CD4-positive, alpha-beta T cell treated with Interleukin-17A for 1 hour (primary cell): Measurements from ENCODE around the gene ARL5C.

Source experiments
- DNase-seq: peaks from one replicate; pipeline ENCODE4 v3.0.0-alpha.2; 2020

Gene ARL5C, protein sequence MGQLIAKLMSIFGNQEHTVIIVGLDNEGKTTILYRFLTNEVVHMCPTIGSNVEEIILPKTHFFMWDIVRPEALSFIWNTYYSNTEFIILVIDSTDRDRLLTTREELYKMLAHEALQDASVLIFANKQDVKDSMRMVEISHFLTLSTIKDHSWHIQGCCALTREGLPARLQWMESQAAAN

DNA sequence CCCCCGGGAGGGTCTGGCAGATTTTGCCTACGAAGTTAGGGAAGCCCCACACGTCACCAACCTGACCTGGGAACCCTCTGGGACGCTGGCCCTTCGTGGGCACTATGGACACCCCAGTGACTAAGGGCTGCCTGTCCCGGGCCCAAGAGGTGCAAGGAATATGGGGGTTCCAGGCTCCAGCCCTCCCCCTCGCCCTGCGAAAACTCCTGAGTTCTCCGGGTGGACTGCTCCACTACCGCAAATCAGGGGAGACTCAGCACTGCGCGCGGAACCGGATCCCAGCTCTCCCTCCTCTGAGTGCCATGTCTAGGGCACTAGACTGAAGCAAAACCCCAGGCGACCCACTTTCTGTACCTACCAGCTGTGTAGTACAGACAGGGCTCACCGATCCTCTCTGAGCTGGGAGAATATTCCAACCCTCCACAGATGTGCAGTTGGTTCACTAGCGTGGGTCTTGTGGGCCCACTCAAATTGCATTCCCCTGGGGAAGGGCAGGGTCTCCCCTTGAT lies at the start of gene ARL5C:
TSS of gene ARL5C (minus strand) at position 321 of the 509 bp plus-strand sequence. CDS start 401 bp downstream, outside the sequence.
- DNase-seq, result no peak

DNA sequence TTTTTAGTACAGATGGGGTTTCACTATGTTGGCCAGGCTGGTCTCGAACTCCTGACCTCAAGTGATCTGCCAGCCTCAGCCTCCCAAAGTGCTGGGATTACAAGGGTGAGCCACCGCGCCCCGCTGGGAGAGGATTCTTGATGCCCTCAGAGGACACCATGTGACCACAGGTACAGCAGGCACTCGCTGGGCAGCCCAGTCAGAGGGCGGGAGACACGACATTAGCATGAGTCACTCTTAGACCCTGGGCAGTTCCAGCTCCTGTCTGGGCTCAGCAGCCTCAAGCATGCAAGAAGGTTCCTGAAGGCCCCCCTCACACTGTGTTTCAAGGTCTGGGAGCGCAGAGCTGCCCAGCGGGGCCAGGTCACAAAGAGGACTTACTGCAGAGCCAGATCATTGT lies 47.9 kb upstream of the ARL5C start:
- DNase-seq, result no peak

DNA sequence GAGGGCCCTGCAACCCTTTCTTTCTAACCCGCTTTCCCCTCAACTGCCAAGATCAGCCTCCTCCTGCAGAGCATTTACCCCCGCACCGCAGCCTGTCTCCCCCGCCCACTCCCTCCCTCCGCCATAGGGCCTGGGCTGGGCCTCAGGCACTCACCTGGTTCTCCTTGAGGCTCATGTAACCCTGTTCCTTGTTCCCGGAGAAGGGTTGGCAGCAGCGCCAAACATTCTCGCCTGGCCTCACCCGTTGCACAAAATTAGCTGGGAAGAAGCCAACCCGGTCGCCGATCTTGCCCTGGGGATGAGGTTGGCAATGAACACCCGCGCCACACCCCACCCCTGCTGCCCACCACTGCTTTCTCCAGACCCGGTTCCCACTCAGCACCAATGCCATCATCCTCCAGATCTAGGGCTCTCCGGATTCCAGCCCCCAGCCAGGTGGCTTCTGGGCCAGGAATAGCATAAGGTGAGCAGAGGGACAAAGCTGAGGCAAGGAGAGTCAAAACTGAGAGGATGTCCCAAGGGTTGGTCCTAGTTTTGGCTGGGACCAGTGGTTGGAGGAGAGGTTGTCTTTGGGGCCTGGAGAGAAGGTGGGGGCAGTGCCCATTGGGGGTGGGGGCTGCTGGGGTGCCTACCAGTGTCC lies 47.0 kb upstream of the ARL5C start:
- no peak for DNase-seq

DNA sequence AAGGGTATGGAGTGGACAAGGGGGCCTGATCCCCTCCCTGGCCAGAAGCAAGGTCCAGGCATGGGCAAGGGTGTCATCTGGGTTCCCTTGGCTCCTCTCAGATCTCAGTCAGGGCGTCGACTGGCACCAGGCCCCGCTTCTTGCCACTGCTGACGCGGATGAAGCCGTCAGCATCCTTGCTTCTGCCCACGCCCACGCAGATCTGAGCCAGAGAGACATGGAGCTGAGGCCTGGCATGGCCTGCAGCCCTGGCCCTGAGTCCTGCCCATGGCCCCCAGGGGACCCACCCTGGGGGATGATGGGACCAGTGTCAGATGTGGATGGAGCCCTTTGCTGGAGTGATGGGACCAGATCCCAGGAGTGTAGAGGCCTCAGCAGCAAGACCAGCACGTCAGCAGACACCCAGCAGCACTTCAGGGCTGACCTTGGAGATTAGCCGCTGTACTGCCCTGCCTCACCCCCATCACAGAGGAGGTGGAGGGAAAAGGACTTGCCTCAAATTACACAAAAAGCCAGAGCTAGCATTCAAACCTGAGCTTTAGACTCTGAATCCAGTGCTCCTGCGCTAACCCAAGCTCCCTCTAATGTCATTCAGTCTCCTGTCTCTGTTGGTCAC lies 46.3 kb upstream of the ARL5C start:
- no peak for DNase-seq

DNA sequence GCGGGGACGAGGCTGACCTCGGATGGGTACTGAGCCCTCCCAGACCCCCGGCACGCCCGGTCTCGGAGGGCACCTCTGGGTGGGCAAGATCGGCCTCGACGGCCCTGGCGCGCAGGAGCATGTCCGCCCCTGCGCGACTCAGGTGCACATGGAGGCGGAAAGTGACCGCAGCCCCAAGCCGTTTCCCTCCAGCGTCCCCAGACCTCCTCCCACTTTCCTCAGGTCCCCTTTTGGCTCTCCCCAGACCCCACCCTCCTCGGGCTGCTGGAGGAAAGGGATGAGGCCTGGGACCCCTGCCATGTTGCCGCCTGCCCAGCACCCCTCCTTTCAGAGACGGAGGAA lies 44.1 kb upstream of the ARL5C start:
- no peak for DNase-seq

DNA sequence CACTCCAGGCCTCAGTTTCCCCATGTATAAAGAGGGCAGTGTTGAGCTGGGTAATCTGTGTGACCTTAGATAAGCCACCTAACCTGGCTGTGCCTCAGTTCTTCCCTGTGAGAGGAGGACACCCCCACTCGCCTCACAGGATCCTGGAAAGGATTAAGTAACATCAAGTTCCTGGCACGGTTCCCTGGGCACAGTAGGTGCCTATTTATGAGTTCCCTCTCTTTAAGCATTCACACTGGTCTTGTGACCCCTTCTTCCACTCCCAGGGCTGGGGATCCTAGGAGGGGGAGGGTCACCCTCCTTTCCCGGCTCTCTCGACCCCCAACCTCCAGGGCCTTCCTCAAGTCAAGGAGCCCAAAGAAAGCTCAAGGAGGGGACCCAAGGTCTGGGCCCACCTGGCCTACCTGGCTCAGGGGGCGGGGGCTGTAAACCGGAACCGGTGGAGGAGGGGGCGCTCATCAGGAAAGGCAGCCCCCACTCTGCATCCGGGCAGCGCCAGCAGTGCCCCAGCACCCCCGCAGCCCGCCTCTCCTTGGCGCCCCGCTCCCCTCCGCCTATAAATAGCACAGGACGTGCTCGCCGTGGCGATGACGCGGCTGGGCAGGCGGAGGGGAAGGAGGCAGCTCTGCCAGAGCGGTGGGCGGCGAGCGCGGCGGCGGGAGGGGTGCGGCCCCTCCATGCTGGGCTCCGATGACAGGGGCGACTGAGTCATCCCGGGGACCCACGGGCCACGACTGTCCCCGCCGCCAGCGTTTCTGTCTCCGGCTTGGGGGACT lies 43.5 kb upstream of the ARL5C start:
- DNase-seq, result peak; percentile 74

DNA sequence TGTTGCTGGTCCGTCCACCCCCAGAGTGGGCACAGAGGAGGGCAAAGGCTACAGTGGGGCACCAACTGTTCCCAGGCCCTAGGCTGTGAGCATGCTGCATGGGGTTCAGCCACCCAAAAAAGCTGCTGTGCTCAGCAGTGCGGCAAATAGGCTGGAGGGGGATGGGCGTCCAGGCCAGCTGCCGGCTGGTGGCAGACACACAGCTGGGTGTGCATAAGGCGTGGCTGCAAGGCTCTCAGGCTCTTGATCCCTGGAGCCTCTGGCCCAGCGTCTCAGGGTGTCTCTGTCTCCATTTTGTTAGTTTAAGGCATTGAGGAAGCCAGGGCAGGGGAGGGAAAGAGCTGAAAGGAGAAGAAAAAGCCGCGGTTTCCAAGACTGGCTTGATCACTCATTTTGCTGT lies 42.9 kb upstream of the ARL5C start:
- DNase-seq, result no peak

DNA sequence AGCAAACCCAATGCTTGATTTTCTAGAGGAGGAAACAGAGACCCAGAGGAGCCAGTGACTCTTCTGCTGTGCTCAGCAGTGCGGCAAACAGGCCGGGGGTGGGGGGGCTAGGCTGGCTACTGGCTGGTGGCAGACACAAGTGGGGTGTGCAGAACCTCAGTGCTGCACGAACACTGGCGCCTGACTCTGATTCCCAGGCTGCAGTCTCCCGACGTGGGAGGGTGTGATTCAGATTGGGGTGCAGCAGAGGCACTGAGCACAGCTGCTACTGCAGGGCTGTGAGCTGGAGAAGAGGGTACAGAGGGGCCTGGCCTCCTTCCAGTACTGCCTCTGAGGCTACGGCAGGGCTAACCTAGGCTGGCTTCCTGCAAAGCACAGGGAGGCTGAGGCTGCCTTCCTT lies 42.2 kb upstream of the ARL5C start:
- no peak for DNase-seq

DNA sequence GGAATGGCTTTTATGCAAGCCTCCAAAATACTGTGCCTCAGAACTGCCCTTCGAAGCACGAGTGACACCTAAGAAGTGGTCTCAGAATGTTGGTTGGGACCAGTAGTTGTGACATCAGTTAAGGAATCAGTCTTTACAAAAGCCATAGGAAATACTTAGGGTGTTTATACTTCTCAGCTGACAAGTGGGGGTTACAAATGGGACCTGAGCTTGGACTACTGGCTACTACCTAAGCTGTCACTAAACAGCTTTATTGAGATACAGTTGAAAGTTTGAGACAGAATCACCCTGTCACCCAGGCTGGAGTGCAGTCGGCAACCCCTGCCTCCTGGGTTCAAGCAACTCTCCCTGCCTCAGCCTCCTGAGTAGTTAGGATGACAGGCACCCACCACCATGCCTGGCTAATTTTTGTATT lies 39.2 kb upstream of the ARL5C start:
- no peak for DNase-seq

DNA sequence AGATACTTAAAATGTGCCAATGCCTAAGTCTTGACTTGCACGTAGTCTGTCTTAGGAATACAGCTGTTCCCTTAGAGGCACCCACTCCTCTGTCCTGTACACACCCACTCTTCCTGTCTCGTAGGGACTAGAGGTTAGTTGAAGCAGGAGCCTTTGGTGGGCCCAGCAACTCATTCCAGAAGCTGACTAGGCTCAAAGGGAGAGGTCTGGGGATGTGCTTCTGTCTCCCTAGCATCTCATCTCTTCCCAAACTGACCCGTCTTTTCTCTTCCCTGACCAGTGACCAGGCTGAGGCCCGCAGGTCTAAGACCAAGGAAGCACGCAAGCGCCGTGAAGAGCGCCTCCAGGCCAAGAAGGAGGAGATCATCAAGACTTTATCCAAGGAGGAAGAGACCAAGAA lies 38.3 kb upstream of the ARL5C start:
- DNase-seq, result no peak

DNA sequence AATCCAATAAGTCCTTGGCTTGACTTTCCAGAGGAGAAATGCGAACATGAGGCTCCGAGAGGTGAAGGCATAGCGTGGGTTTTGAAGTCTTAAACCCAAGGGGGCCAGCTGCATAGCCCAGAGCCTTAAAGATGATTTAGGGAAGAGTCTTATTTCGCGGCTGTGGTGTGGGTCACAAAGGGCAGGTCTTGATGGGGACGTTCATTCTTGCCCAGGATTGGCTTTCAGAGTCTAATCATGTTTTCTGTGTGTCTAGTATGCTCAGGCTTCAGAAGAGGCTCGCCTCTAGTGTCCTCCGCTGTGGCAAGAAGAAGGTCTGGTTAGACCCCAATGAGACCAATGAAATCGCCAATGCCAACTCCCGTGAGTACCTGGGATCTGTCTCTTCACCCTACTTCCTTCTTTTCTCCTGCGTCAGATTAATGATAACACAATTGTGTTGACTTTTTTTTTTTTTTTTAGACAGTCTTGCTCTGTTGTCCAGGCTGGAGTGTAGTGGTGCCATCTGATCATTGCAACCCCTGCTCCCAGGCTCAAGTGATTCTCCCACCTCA lies 35.1 kb upstream of the ARL5C start:
- DNase-seq, result no peak

DNA sequence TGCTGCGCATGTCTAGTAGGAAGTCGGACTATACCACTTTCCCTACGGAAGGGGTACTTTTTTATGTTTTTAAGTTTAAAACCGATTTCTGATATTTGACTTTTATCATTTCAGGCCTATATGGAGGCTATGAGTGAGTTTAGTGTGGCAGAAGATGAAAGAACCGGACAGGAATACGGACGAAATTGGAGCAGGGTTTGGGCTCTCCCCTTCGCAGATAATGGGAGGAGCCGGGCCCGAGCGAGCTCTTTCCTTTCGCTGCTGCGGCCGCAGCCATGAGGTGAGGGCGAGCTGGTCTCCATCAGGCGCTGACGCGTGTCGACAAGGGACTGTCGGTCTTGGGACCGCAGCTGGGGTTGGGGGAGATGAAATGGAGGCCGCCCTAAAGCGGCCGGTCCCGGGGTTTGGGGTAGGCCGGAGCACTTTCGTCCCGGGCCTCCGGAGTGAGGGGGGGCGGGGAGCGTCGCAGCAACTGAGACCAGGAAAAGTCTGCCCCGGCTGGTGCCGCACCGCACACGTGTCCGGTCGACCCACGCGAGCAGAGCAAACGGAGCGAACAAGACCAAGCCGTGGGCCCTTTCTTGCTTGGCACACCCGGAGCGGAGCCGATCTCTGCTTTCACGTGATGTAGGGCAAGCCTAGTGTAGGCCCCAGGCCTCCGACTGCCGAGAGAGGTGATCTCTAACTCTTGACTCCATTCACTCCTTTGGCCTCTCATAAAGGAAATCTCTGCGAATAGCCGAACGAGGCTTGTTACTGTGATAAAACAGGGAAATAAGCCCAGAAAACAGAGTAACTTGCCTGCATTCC lies 34.3 kb upstream of the ARL5C start, which contains the start of gene RPL19:
TSS of gene RPL19 (plus strand) at position 214 of the 810 bp plus-strand sequence. CDS start at position 276, 62 bp downstream.
- DNase-seq, result no peak

DNA sequence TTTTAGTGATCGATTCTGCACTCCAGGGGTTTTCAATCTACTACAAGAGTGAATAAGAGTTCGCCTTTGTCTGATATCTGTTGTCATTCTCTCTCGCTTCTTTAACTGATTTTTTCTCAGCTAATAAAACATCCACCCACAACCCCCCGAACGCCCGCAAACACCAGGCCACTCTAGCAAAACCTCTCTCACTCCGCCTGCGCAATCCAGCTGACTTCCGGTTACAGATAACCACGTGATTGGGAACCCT lies 33.8 kb upstream of the ARL5C start:
- peak; percentile 94 for DNase-seq

DNA sequence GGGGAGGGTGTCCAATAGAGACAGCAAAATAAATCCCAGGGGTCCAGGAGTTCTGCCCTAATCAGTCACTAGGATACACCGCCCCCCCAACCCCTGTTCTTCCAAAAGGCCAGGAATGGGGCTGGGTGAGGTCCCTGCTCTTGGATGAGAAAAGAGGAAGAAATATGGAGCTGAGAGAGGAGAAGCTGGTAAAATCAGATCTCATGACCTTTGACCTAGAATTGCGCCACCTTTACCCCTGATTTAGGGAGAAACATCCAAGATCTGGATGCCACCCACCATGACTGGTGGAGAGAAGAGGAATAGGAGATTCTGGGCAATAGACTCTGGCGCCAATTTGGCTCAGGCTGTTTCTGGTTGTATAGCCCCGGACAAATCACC lies 32.2 kb upstream of the ARL5C start:
- no peak for DNase-seq

DNA sequence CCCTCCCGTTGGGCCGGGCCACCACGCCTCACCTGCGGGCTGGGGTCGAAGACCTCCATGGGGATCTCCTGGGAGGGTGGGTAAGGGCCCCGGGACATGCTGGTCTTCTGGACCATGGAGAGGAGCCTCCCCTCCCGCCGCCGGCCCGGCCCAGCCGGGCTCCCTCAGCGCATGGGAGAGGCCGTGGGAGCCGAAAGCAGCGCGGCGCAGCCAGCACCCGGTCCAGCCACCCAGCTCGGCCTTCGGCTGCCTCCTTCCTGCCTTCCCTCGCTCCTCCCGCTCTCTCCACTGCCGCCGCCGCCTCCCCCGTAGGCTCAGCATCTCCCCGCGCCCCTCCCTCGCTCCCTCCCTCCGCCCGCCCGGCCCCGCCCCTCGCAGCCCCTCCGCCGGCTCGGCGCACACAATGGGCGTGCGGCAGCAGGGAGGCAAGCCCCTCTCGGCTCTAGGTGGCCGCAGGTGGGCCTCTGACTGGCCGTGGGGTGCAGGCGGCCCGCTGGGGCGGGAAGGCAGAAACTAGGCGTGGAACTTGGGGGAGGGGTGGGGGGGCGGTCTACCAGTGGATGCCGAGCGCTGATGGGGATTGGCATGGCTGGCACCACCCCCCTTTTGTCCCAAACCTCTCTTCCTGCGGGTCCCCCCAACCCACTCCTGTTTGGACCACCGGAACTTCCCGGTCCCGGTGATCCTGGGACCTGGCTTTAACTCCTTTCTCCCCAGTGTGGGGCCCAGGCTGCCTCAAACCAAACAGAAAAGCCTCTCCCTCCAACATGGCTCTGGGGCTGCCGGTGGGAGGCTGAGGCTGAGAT lies 31.6 kb upstream of the ARL5C start, which contains the start of gene CACNB1:
TSS of gene CACNB1 (minus strand) at position 290 of the 806 bp plus-strand sequence. CDS start at position 116, 174 bp downstream.
- peak; percentile 72 for DNase-seq

DNA sequence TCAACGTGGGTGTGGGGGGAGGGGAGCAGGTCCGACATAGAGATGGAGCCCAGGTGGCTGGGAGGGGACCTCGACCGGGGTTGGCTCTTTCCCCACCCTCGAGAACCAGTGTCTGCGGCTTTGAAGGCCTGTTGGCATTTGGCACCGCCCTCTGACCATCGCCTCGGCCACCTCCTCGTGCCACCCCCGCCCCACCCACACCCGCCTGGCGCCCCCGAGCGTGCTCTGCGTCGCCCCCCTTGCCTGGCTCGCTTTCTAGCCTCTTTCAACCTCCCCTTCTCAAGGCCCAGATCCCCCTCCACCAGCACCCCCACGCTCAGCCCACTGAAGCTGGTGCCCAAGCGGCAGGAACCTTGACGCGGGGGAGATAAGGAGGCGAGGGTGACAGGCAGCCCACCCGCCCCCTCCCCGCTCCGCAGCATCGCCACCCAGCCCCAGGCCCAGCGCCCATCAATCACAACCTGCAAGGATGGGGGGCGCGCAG lies 30.9 kb upstream of the ARL5C start:
- DNase-seq, result peak; percentile 32

DNA sequence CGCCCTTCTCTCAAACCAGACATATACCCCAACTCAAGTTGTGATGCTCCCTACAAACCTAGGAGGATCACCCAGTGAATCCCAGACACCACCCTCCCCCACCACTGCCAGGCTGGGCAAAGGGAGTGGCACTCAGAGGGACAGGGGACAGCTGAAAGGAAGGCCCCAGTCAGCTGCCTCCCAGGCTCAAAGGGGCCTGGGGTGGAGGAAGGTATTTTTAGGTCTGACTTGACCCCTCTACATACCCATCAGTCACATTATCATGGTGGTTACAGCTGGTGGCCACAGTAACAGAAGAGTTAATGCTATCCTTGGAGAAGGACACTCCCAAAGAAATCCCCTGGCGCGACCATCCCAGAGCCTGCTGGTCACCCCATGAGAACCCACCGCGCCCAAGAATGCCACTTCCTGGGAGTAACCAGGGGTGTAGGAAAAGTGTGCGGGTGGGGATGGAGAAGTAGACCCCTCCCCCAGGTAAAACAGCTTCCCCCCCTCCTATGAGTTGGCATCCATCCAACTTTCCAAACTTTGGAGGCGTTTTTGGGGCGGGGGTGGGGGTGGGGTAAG lies 30.4 kb upstream of the ARL5C start:
- no peak for DNase-seq

DNA sequence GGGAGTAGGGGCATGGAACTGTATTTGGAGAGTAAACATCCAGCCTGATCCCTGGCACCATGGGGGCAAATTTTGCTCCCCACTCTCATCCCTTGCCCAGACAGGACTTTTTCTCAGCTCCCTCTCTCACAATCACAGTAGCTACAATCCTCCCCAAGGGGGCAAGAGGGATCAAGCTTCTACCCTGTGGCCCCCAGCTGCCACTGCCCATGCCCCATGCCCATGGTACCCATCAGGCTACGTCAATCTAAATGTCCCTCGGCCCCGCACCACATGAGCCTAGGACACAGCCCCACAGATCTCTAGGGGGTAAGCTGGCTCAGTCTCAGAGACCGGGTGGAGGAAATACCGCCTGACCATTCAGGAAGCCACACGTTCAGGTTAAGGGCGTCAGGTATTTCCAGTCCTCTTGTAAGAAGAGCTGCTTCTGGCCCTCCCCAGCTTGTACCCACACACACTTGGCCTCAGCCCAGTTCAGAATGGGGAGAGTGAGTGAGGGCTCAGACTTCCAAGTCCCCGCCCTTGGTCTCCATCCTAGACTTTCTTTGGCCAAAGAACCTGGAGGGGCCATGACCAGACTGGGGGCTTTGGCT lies 29.7 kb upstream of the ARL5C start:
- peak; percentile 50 for DNase-seq

DNA sequence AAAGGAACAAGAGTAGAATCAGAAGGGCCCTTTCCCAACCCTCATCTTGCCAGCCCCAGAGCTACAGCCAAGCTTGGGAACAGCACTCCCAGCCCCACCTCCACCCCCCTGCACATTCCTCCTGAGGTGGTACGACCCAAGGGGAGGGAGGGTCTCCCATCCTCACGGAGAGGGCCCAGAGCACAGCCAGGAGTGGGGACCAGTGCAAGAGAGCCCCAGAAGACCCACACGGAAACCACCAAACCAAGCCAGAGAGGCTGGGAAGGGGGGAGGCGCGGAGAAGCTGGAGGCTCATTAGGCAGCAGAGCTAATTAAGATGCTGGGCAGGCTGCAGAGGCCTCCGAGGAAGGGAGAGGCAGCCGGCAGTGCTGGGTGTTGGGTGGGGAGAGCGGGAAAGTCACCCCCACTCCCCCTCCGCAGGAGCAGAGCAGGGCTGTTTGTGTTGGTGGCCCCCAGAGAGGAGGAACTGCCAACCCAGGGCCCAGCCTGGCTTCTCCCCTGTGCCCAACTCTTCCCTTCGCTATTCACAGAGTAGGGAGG lies 29.1 kb upstream of the ARL5C start:
- no peak for DNase-seq
